HG03175 (cell line): ENCODE measurements around the gene BOD1L2.

Experiments used
- ATAC-seq: cut with Tn5 transposase; IDR thresholded peaks from one replicate; pipeline ENCODE4 v1.9.1; 2021; ENCODE audit warnings: mild to moderate bottlenecking, moderate library complexity; ENCODE audit not compliant: unreplicated experiment

Gene BOD1L2

GRCh38 chr18:57146956-57147636, at the start of gene BOD1L2:
BOD1L2 (plus strand) TSS chr18:57147087; CDS start chr18:57147313, 226 bp downstream.
- ATAC-seq: no peak

- ATAC-seq: no peak
Observed at GRCh38 chr18:57107140-57107832, 39.6 kb upstream of the BOD1L2 start.

GRCh38 chr18:57110290-57110689, 36.6 kb upstream of the BOD1L2 start:
- ATAC-seq: no peak

- ATAC-seq: no peak
Observed at GRCh38 chr18:57113799-57114420, 33.0 kb upstream of the BOD1L2 start.

GRCh38 chr18:57116598-57117132, 30.2 kb upstream of the BOD1L2 start:
- no peak for ATAC-seq

- no peak for ATAC-seq
Observed at GRCh38 chr18:57121542-57122112, 25.3 kb upstream of the BOD1L2 start.

- ATAC-seq: no peak
Observed at GRCh38 chr18:57122936-57123510, 23.9 kb upstream of the BOD1L2 start.

- no peak for ATAC-seq
Observed at GRCh38 chr18:57125627-57126026, 21.3 kb upstream of the BOD1L2 start.

GRCh38 chr18:57128220-57128932, 18.5 kb upstream of the BOD1L2 start:
- ATAC-seq: no peak

GRCh38 chr18:57131101-57131500, 15.8 kb upstream of the BOD1L2 start:
- no peak for ATAC-seq

GRCh38 chr18:57131782-57132181, 15.1 kb upstream of the BOD1L2 start:
- no peak for ATAC-seq

GRCh38 chr18:57134618-57135135, 12.2 kb upstream of the BOD1L2 start:
- no peak for ATAC-seq

GRCh38 chr18:57135699-57136098, 11.2 kb upstream of the BOD1L2 start:
- no peak for ATAC-seq

- no peak for ATAC-seq
Observed at GRCh38 chr18:57137847-57138246, 9.0 kb upstream of the BOD1L2 start.

- no peak for ATAC-seq
Observed at GRCh38 chr18:57141208-57142129, 5.4 kb upstream of the BOD1L2 start.

- ATAC-seq: no peak
Observed at GRCh38 chr18:57142324-57142723, 4.6 kb upstream of the BOD1L2 start.

GRCh38 chr18:57143265-57143664, 3.6 kb upstream of the BOD1L2 start:
- no peak for ATAC-seq

GRCh38 chr18:57148263-57148662, 1.4 kb downstream of the BOD1L2 start:
- ATAC-seq: no peak

GRCh38 chr18:57149051-57149450, 2.2 kb downstream of the BOD1L2 start:
- ATAC-seq: no peak
